OCI-LY7 (cell line): ENCODE measurements around the gene ELK4.

Experiments used
- CTCF ChIP-seq: fragments of 200-600 bp; sonication (generic); conservative IDR thresholded peaks from 2 replicates; pipeline ENCODE4 v1.5.1; 2014; ENCODE audit warnings: mild to moderate bottlenecking, antibody characterized with exemption, low read length, moderate library complexity, mixed read lengths
- EZH2phosphoT487 ChIP-seq: fragments of 200-600 bp; sonication (generic); IDR thresholded peaks from 2 replicates; pipeline ENCODE4 v1.6.1; 2018; ENCODE audit warnings: low read depth, borderline replicate concordance, mild to moderate bottlenecking, mixed run types, antibody characterized with exemption, low read length, moderate library complexity, mixed read lengths

GRCh38 chr1:205623646-205624045 is 8.2 kb downstream of the ELK4 start:
- TF ChIP-seq CTCF = no peak
- no peak for TF ChIP-seq EZH2phosphoT487
